LHCN-M2 (cell line): ENCODE results near the gene IRAK3. TPM values are rescaled to one million over a fixed set of nuclear protein-coding genes. Genes with fewer than 3 reads are reported as not detected.
"Not testable (repeated sequence)": the region's sequence is repeated elsewhere in the genome, so short reads cannot be mapped to it uniquely, and the experiment has no call there.

Source experiments
- DNase-seq: peaks from one replicate; pipeline ENCODE4 v3.0.0-alpha.2; 2012; ENCODE audit warnings: low read depth
- total RNA-seq: library from RNA; depleted of rRNA; stranded (reverse); fragments of >200 nt; gene quantifications from 2 replicates; pipeline ENCODE4 v1.2.3, GENCODE V29; 2014

IRAK3 gene
- total RNA-seq, 1 experiment from 2014 or later = 0.63 TPM

GRCh38 chr12:66169221-66170170 is 19.5 kb upstream of the IRAK3 start, which contains the start of gene TMBIM4:
Gene TMBIM4, minus strand, starts transcription at chr12:66169996. Its CDS starts 45 bp downstream, at chr12:66169951.
- DNase-seq = peak; percentile 95

DNA sequence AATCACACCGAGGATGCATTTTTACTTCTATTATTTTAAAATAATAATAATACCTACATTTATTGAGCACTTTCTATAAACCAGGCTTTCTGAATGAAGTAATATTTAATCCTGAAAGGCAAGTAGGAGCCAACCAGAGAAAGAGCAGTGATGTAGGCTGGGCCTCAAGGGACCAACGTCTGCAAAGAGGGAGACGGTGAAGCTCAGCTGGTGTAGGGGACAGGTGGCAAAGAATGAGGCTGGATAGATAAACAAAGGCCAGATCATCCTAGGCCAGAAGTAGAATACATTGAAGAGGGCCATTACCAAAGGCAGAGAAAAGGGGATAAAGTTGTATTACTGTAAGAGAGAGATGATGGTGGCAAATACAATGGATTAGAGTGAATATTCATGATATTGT is 18.4 kb upstream of the IRAK3 start:
- no peak for DNase-seq

GRCh38 chr12:66174391-66175325 is 14.4 kb upstream of the IRAK3 start:
- DNase-seq = not testable (repeated sequence)

DNA sequence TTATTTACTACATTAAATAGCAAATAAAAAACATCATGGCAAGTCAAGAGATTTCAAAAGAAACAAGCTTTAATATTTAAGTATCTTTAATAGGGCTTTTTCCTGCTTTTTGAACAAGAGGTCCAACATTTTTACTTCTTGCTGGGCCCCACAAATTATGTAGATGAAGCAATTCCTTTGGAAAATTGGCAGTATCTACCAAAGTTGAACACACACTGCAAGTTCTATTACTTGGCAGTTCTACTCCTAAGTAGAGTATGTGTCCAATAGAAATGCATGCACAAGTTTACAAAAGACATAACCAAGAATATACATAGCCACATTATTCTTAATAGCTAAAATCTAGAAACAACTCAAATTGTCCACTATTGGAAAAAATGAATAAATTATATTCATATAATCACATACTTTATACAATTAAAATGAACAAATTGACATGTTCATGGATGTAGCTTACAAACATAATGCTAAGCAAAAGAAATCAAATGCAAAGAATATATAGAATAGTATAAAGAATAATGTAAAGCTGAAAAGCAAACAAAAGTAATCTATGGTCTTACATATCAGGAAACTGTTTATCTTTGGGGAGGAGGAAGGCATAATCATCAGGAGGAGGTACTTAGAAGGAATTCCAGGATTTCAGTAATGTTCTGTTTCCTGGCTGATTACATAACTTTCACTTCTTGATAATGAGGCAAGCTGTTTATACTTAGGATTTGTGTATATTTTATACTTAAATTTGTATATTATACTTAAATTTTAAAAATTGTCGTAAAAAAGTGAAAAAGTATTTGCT is 12.7 kb upstream of the IRAK3 start:
- DNase-seq = no peak

GRCh38 chr12:66182956-66183355 is 6.1 kb upstream of the IRAK3 start:
- no peak for DNase-seq

- DNase-seq = not testable (repeated sequence)
These were observed 4.2 kb upstream of the IRAK3 start for GRCh38 chr12:66184822-66185221.

GRCh38 chr12:66187036-66187435 is 2.0 kb upstream of the IRAK3 start:
- DNase-seq = no peak

- DNase-seq = no peak
These were observed 1.2 kb upstream of the IRAK3 start for GRCh38 chr12:66187821-66188220.

GRCh38 chr12:66189486-66189843 is 451 bp downstream of the IRAK3 start:
- no peak for DNase-seq

GRCh38 chr12:66189889-66190288 is 875 bp downstream of the IRAK3 start:
- no peak for DNase-seq

DNA sequence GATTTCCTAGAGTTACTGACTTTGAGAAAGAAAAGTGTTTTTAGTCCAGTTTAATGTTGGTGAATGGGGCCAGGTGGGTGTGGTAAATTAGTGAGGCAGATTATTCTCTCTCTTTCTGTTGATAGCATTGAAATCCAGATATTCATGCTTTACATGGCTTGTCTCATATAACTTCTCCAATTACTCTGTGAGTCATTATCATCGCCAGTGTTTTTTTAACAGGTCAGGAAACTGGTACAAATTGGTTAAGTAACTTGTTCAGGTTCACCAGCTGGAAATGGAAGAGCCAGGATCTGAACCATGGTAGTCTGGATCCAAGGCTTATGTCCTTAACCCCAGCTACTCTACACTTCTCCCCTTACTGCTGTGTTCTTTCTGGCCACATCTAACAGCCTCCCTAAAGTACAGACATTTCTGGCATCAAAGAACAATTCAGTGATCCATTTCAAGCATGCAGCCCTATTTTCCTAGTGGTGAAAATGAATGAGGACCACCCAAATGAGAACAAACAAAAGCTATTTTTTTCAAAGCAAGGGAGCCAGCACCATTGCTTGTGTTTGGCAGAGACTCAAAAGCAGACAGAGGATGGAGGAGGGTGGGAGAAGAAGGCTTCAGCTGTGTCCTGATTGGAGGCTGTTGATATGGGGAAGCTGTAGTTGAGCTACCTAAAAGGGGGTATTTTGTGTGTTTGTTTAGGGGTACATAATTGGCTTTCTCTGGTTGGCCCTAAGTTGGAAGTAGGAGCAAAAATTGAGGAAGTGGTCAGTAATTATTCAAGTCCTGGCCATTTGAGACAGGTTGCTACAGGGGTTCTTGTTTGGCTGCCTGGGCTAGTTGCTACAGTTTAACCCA is 1.7 kb downstream of the IRAK3 start:
- peak; percentile 46 for DNase-seq

- no peak for DNase-seq
These were observed 2.6 kb downstream of the IRAK3 start for GRCh38 chr12:66191547-66192126.

GRCh38 chr12:66194122-66194521 is 5.1 kb downstream of the IRAK3 start:
- no peak for DNase-seq

- DNase-seq = no peak
These were observed 6.2 kb downstream of the IRAK3 start for GRCh38 chr12:66195242-66195641.

- no peak for DNase-seq
These were observed 7.8 kb downstream of the IRAK3 start for GRCh38 chr12:66196806-66197205.

DNA sequence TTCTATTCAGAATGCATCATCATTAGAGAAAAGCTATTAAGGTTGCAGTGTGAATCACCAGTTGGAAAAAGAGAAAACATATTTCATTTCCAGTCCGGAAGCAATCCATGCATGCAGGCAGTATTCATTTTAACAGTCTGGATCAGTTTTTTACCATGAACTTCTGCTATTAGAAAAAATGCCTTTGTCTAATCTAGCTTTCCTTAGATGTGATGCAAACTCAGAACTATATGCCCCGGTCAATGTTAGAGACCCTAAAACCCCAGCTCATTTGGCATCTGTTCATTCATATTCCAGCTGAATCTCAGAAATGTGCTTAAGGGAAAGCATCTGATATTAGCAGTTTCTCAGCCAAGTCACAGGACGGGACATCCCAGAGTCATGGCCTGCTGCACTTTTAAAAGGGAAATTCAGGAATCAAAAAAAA is 8.5 kb downstream of the IRAK3 start:
- DNase-seq = peak; percentile 6

- no peak for DNase-seq
These were observed 10.1 kb downstream of the IRAK3 start for GRCh38 chr12:66199141-66199540.

GRCh38 chr12:66199831-66200509 is 11.0 kb downstream of the IRAK3 start:
- no peak for DNase-seq

- no peak for DNase-seq
These were observed 14.8 kb downstream of the IRAK3 start for GRCh38 chr12:66203820-66204219.
